COR-L47 (cell line): ENCODE results near the gene VPS52.
"Not testable (repeated sequence)": the region's sequence is repeated elsewhere in the genome, so short reads cannot be mapped to it uniquely, and the experiment has no call there.

ENCODE experiments used
- DNase-seq: peaks from one replicate; lab custom pipeline; 2025; lab: John Stamatoyannopoulos, UW

The VPS52 gene

GRCh38 chr6:33301877-33302276 is 30.2 kb upstream of the VPS52 start:
- no peak for DNase-seq

DNA sequence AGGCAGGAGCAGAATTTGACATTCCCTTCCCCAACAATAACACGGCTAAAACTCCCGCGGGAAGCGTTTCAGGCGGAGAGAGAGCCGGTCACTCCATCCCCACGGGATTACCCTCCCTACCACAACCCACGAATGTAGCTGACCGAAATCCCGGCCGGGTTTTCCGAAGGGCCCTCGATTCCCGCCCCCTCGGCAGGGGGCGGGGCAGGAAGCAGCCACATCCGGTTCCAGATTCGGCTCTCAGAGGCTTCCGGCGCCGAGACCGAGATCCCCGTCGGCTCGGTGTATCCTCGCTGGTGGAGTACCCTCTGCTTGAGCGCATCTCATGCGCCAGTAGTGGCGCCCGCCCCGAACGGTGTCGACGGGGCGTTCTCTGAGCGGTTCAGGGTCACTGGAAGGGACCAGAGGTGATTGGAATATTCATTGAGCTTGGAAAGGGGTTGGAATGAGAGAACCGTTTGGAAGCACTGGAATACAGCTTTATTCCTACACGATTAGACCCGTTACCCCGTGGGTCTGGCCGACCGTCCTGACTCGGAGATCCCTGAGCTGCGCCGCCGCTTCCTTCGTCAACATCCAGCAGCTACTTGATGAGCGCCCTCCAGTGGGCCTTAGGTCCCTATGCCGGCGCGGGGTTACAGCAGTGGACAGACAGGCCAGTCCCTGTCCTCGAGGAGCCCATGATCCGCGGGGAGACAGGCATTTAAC is 27.7 kb upstream of the VPS52 start:
- peak; percentile 89 for DNase-seq

DNA sequence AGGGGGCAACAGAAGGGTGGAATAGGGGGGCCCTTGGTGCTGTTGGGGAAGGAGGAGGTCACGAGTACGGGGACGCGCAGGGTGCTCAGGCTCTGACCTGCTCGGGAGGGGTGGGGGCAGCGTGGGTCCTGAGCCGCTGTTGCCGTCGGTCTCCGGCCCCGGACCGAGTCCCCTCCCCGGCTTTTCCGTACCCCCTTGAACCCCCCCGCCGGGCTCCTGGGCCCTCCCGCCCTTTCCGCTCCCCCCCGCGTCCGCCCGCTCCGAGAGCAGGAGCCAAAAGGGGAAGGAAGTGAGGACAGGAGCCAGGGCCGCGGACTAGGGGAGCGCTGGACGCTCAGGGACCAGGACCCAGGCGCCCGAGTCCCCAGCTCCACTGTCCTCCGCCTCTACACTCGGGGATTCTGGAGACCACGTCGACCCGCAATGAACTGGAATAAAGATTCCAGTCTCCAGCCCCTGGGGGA is 27.1 kb upstream of the VPS52 start, which contains the start of gene RGL2:
Gene RGL2 (minus strand): TSS at position 170 of the 464 bp plus-strand sequence. CDS start 332 bp downstream, outside the sequence.
- DNase-seq: peak; percentile 67

DNA sequence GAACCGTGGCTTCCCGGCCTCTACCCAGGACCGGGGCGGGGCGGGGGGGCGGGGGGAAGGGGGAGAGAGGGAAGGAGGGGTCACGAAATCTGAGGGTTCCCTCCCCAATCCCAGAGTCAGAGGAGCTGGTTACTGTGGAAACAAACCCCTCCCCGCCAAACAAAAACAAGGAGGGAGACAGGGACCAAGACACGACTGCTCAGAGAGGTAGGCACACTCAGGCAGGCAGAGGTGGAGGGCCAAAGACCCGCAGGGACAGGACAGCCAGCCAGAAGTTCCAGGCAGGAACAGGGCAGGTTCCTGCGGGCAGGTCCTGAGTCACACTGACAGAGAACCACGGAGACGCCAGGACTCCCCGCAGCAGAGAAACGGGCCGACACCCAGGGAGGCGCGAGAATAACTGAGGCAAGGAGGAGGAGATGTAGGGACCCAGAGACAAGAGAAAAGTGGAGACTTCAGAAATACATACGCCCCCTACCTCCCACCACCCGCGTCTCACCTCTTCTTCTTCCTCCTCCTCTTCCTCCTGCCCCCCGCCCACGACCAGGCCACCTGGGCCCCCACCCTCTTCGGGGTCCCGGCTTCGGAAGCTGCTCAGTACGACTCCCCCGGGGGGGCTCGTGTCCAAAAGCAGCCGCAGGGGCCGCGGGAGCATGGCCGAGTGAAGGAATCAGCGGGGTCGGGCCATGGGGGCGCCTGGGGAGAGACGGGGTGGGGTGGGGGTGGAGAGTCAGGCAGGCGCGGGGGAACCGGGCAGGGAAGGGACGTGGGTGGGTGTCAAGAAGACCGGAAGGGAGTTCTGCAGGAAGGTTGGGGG is 26.5 kb upstream of the VPS52 start:
- DNase-seq: peak; percentile 15

DNA sequence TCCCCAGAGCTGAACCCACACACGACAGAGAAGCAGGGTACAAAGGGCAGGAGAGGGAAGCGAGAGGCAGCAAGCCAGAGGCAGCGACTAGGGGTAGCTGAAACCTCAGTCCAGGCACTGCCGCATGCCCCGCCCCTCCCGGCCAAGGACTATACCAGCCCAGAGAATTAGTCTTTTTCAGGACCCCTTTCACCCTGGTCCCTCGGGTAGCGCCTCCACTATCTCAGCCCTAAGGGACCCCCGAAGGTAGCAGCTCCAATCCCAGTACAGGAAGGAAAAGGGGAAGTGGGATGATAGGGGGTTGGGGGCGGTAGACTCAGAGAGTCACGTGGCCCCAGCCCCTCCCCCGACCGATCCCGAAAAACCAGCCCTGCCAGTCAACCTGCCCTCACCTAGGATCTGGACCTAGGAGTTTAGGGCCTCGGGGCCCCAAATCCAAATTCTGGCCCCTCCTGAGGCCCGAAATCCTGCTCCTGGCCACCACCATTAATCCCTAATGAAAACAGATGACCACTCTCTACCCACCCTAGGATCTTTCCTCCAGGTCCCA is 25.8 kb upstream of the VPS52 start:
- DNase-seq: no peak

GRCh38 chr6:33296797-33297405 is 25.2 kb upstream of the VPS52 start:
- no peak for DNase-seq

DNA sequence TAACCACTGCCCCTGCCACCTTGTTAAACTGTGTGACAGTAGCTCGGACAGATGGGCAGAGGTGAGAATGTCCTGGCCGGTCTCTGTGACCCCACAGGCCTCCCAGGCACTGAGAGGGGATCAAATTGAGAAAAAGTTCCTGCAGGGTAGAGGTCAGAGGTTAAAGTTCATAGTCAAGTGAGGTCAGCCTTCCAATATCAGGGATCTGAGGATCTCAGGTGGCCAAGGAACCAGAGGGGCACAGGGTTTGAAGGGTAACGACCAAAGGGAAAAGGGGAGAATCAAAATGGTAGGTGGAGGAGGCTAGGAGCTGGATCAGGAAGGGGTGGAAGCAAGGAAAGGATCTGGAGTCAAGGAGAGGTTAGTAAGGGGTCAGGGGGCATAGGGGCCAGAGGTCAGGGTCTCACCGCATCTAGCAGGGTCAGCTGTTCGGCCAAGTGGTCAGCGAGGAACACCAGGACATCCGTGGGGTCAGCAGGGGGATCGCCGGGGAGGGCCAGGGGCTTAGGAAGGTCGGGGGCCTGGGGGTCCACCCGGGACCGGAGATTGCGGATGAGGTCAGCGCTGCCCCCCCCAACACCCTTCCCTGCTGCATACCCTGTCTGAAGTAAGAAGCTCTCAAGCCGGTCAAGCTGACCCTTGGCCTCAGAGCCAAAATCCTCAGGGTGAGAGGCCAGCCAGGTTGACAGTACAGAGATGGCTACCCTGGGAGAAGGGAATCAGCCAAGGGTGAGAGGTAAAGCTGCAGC is 24.1 kb upstream of the VPS52 start:
- DNase-seq: no peak

GRCh38 chr6:33294086-33294823 is 22.6 kb upstream of the VPS52 start:
- no peak for DNase-seq

DNA sequence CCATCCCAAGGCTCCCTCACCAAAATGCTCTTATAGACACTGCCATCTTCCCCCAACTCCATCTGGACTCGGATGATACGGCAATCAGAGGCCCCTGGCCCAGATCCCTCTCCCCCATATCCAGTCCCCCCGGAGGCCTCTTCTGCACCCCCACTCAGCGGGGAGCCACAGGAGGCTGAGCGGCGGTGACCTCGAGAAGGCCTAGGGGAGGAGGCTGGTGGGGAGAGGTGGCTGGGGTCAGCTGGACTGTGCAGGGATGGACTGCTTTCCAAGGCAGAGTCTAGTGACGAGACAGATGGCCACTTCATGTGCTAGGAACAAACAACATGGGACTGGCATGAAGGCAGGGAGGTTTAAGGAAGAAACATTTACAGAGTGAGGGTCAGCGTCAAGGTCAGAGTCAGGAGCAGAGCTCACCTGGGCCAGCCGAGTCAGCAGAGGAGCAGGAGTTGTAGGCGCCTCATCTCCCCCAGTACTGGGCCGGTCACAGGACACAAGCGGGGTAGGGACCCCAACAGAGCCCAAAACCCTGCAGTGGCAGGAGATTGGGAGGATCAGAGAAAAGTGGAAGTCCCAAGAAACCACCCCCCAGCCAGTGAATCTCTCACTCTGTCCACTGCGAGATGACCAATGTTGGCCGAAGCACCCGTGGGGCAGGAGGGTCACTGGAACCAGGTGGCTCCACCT is 21.5 kb upstream of the VPS52 start:
- DNase-seq: no peak

DNA sequence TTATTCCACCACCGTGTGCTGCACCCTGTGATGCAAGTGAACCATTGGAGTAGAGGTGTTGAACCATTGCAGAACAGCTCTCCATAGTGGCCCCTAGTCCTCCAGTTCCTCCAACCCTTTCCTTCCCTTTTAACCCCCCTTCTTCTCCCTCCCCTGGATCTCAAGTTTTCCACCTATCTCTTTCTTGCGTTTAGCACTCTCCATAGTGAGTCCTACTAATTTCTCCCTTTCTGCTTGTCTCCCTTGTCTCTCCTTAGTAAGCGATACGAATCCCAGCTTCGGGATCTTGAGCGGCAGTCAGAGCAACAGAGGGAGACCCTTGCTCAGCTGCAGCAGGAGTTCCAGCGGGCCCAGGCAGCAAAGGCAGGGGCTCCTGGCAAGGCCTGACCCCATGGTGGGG is 18.8 kb upstream of the VPS52 start:
- no peak for DNase-seq

DNA sequence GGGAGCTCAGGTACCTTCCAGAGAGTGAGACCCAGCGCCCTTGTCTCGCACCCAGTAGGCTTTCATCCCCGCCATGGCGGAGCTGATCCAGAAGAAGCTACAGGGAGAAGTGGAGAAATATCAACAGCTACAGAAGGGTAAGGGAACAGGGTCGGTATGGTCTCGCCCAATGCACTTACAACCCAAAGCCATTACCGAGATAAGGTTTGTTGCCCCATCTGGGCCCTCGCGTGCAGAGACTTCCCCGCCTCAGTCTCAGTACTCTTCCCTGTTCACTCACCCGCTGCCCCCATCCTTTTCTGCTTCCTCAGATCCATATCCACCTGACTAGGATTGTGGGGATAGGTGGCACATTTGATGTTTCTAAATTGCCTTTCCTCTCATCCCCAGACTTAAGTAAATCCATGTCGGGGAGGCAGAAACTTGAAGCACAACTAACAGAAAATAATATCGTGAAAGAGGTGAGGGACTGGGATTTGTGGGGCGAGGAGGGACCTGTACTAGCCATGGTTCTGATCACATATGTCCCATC is 18.2 kb upstream of the VPS52 start:
- DNase-seq: no peak

- peak; percentile 69 for DNase-seq
Measured at GRCh38 chr6:33288921-33289783, 17.5 kb upstream of the VPS52 start, which contains the start of the genes PFDN6 and WDR46. Gene PFDN6, plus strand, starts transcription at chr6:33289601. Its CDS starts 256 bp downstream, at chr6:33289857. Gene WDR46, minus strand, starts transcription at chr6:33289239. Its CDS starts 69 bp downstream, at chr6:33289170.

GRCh38 chr6:33288141-33288920 is 16.7 kb upstream of the VPS52 start:
- DNase-seq: no peak

- DNase-seq: no peak
Measured at GRCh38 chr6:33286946-33287914, 15.6 kb upstream of the VPS52 start.

- not testable (repeated sequence) for DNase-seq
Measured at GRCh38 chr6:33285214-33285613, 13.5 kb upstream of the VPS52 start.

DNA sequence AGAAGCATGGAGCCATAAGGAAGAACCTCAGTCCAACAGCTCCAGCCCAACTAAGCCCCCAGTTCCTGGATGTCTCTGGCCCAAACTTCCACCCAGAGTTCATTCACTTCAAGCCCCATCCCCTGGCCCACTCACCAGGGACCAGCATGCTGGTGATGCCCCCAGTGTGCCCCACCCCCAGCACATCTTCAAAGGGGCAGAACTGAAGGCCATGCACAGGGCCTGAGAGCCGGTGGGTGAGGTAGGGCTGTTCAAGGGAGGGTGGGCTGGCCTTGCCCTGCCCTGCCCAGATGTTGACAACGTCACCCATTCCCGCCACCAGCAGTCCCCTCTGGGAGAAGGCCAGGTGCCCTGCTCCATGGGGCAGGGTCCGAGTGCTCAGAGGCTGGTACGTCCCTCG is 8.9 kb upstream of the VPS52 start:
- no peak for DNase-seq

- peak; percentile 51 for DNase-seq
Measured at GRCh38 chr6:33279971-33280511, 8.4 kb upstream of the VPS52 start.
